A673 (cell line): Measurements from ENCODE around the gene FCN3. TPM values are rescaled to one million over a fixed set of nuclear protein-coding genes. Genes with fewer than 3 reads are reported as not detected.

Experiments
- BruUV-seq: library from RNA; stranded (reverse); fragments of 400-500 nt; replicated peaks from 2 replicates; lab custom pipeline; 2021; lab: Mats Ljungman, UMichigan
- CTCF ChIA-PET: fragments of 300-600 bp; sonication (Branson Sonifier 250); formaldehyde crosslinking; loops from one replicate; lab custom pipeline; 2022; ENCODE audit warnings: antibody characterized with exemption; lab: Charles Lee
- POLR2A ChIA-PET: fragments of 300-600 bp; sonication (Branson Sonifier 250); formaldehyde crosslinking; loops from one replicate; lab custom pipeline; 2022; ENCODE audit warnings: antibody characterized with exemption; ENCODE audit not compliant: low non-redundant PET; lab: Charles Lee
- DNase-seq: peaks from one replicate; pipeline ENCODE4 v3.0.0-alpha.2; 2015; ENCODE audit warnings: low spot score
- H3K27ac ChIP-seq: fragments of 200-600 bp; sonication (generic); 2 replicates; pipeline ENCODE4 v1.5.1; 2016; ENCODE audit warnings: mixed run types, low read depth, mild to moderate bottlenecking, mixed read lengths, antibody characterized with exemption, low read length; ENCODE audit not compliant: poor library complexity, severe bottlenecking
- H3K27me3 ChIP-seq: fragments of 200-600 bp; sonication (generic); replicated peaks from 2 replicates; pipeline ENCODE4 v1.6.1; 2017; ENCODE audit warnings: mixed run types, low read depth, mild to moderate bottlenecking, mixed read lengths, antibody characterized with exemption, low read length; ENCODE audit not compliant: insufficient read depth, poor library complexity
- H3K36me3 ChIP-seq: fragments of 200-600 bp; sonication (generic); 2 replicates; pipeline ENCODE4 v1.6.1; 2016; ENCODE audit warnings: mixed run types, mild to moderate bottlenecking, mixed read lengths, antibody characterized with exemption, low read length; ENCODE audit not compliant: insufficient read depth, poor library complexity, severe bottlenecking
- H3K4me1 ChIP-seq: fragments of 200-600 bp; sonication (generic); 2 replicates; pipeline ENCODE4 v1.6.1; 2017; ENCODE audit warnings: mixed run types, mild to moderate bottlenecking, mixed read lengths, antibody characterized with exemption, low read length; ENCODE audit not compliant: insufficient read depth, poor library complexity, severe bottlenecking
- H3K4me3 ChIP-seq: fragments of 200-600 bp; sonication (generic); 2 replicates; pipeline ENCODE4 v1.5.1; 2016; ENCODE audit warnings: low read depth, mixed run types, mild to moderate bottlenecking, mixed read lengths, low read length; ENCODE audit not compliant: poor library complexity, severe bottlenecking
- H3K9me3 ChIP-seq: fragments of 200-600 bp; sonication (generic); 2 replicates; pipeline ENCODE4 v1.6.1; 2016; ENCODE audit warnings: mixed run types, low read depth, mild to moderate bottlenecking, mixed read lengths, antibody characterized with exemption, low read length; ENCODE audit not compliant: poor library complexity, severe bottlenecking
- CTCF ChIP-seq: fragments of 300-800, 200-600 bp; sonication (generic); conservative IDR thresholded peaks from 2 replicates; pipeline ENCODE4 v1.5.1; 2017; ENCODE audit warnings: low read depth, mild to moderate bottlenecking, antibody characterized with exemption, low read length, moderate library complexity, mixed read lengths
- EZH2 ChIP-seq: fragments of 200-600 bp; sonication (generic); IDR thresholded peaks from 2 replicates; pipeline ENCODE4 v1.6.1; 2017; ENCODE audit warnings: borderline replicate concordance, low read depth, mild to moderate bottlenecking, mixed read lengths, antibody characterized with exemption, low read length; ENCODE audit not compliant: poor library complexity, severe bottlenecking
- intact Hi-C: fragments of 100-400 bp; cut with micrococcal nuclease; formaldehyde crosslinking; loops from one replicate; pipeline ENCODE4 v1.10.0; 2022; ENCODE audit not compliant: unreplicated experiment
- total RNA-seq: library from RNA; stranded (reverse); gene quantifications from 2 replicates; pipeline ENCODE4 v1.2.3, GENCODE V29; 2021

Gene FCN3
- total RNA-seq, 1 experiment from 2014 or later: not detected

- intact Hi-C loops: loop anchor here (5.0 kb wide), 2 partner anchors 268 to 352 kb away; no protein-coding TSS in a partner anchor
- Histone ChIP-seq H3K4me1 (peaks cover 12% of the 10 kb centered on the region), H3K36me3 (no peaks in the 10 kb centered on the region), H3K4me3 (no peak overlapping the region), H3K27ac (no peak overlapping the region), H3K9me3 (no peaks in the 10 kb centered on the region), H3K27me3 (no peaks in the 10 kb centered on the region)
- TF ChIP-seq CTCF: no peak
- no peak for TF ChIP-seq EZH2
- POLR2A ChIA-PET: no interaction called here
- no peak for DNase-seq
- CTCF ChIA-PET: interaction anchor here (1.0 to 1.8 kb wide), 2 partner anchors 94 to 350 kb away, joined by 3 to 21 read pairs; no protein-coding TSS in a partner anchor
- BruUV-seq: no TSS peak
Measured at GRCh38 chr1:27394282-27394658, 19.6 kb upstream of the FCN3 start.

- H3K4me3 ChIP-seq: no peak overlapping the region
- CTCF ChIA-PET: no interaction called here
- POLR2A ChIA-PET: no interaction called here
- no peaks in the 10 kb centered on the region for H3K36me3 ChIP-seq
- BruUV-seq: no TSS peak
- H3K9me3 ChIP-seq: no peaks in the 10 kb centered on the region
- H3K27ac ChIP-seq: no peak overlapping the region
- no peaks in the 10 kb centered on the region for H3K27me3 ChIP-seq
- TF ChIP-seq CTCF (no peak), EZH2 (no peak)
- peaks cover 12% of the 10 kb centered on the region for H3K4me1 ChIP-seq
- intact Hi-C loops: loop anchor here (5.0 kb wide), 2 partner anchors 269 to 351 kb away; no protein-coding TSS in a partner anchor
- no peak for DNase-seq
Measured at GRCh38 chr1:27393641-27394281, 19.1 kb upstream of the FCN3 start.

- ChIA-PET POLR2A (no interaction called here), CTCF (no interaction called here)
- no peaks in the 10 kb centered on the region for H3K9me3 ChIP-seq
- peak overlapping the region; percentile 80 for H3K27ac ChIP-seq
- DNase-seq: no peak
- no peak for TF ChIP-seq CTCF
- TF ChIP-seq EZH2: no peak
- H3K4me1 ChIP-seq: peaks cover 12% of the 10 kb centered on the region
- BruUV-seq: no TSS peak
- H3K36me3 ChIP-seq: no peaks in the 10 kb centered on the region
- intact Hi-C loops: loop anchor here (1.0 to 5.0 kb wide), 3 partner anchors 213 to 351 kb away; no protein-coding TSS in a partner anchor
- no peaks in the 10 kb centered on the region for H3K27me3 ChIP-seq
- peak overlapping the region; percentile 81 for H3K4me3 ChIP-seq
Measured at GRCh38 chr1:27392778-27393635, 18.4 kb upstream of the FCN3 start.
